HepG2 (cell line): ENCODE measurements around the gene MGLL. TPM values are rescaled to one million over a fixed set of nuclear protein-coding genes. Genes with fewer than 3 reads are reported as not detected.
A peak's percentile ranks its signal among the peaks of the same experiment; 100 is the strongest.

Experiments
- ATAC-seq: fragments of 200-7000 bp; cut with Tn5 transposase; 3 replicates; pipeline ENCODE4 v1.9.1; 2020; ENCODE audit warnings: mild to moderate bottlenecking, moderate library complexity
- BruUV-seq: library from RNA; stranded (reverse); fragments of 400-500 nt; replicated peaks from 2 replicates; lab custom pipeline; 2021; lab: Mats Ljungman, UMichigan
- CTCF ChIA-PET: fragments of 300-600 bp; formaldehyde crosslinking; extraction: SDS; loops from one replicate; lab custom pipeline; 2021; ENCODE audit warnings: low total read pairs, inconsistent platforms, low intra/inter-chr PET ratio; lab: Yijun Ruan, JAX
- POLR2A ChIA-PET: fragments of 350-600 bp; sonication (Branson Sonifier 250); formaldehyde crosslinking; loops from one replicate; lab custom pipeline; 2020; ENCODE audit warnings: antibody characterized with exemption, inconsistent platforms; lab: Yijun Ruan, JAX
- DNase-seq: peaks from one replicate; pipeline ENCODE4 v3.0.0-alpha.2; 2015; ENCODE audit warnings: low spot score
- FAIRE-seq: peaks from 3 replicates; lab custom pipeline; 2011; peaks lifted over from hg19 to GRCh38; lab: Jason Lieb, UNC
- H2AFZ ChIP-seq: one replicate; pipeline ENCODE4 v1.6.1; 2011; ENCODE audit warnings: low read length, inconsistent platforms
- H3K27ac ChIP-seq: fragments of 300-600 bp; 3 replicates; pipeline ENCODE4 v1.8.0; 2011; ENCODE audit warnings: mixed run types, mild to moderate bottlenecking, mixed read lengths, low read length, inconsistent platforms; ENCODE audit not compliant: insufficient read depth; ENCODE audit errors: extremely low read length
- H3K27me3 ChIP-seq, 2 experiments: fragments of 200-600 bp in 1 of 2; 2 replicates in 1 of 2; 3 replicates in 1 of 2; pipeline versions ENCODE4 v1.6.0 to v1.8.0; 2011; ENCODE audit warnings: low read length in 2 of 2, mild to moderate bottlenecking in 2 of 2, moderate library complexity in 2 of 2, inconsistent platforms in 1 of 2; ENCODE audit not compliant: insufficient read depth in 2 of 2, control insufficient read depth in 1 of 2
- H3K36me3 ChIP-seq, 2 experiments: fragments of 200-600 bp in 1 of 2; replicated peaks in 1 of 2; 2 replicates in 1 of 2; 3 replicates in 1 of 2; pipeline versions ENCODE4 v1.5.1 to v1.8.0; 2011; ENCODE audit warnings: low read length in 2 of 2, inconsistent platforms in 1 of 2; ENCODE audit not compliant: insufficient read depth in 2 of 2, control insufficient read depth in 1 of 2
- H3K4me1 ChIP-seq: 2 replicates; pipeline ENCODE4 v1.5.1; 2012; ENCODE audit warnings: low read length, inconsistent platforms; ENCODE audit not compliant: insufficient read depth
- H3K4me2 ChIP-seq: 2 replicates; pipeline ENCODE4 v1.6.0; 2011; ENCODE audit warnings: low read depth, low read length, inconsistent platforms
- H3K4me3 ChIP-seq, 3 experiments: fragments of 200-600 bp in 1 of 3; sonication (generic), shearing (Covaris generic) in 1 of 3; replicated peaks in 1 of 3; 2 replicates each; pipeline ENCODE4 v1.5.1; 2011 to 2016; ENCODE audit warnings: low read length in 3 of 3, inconsistent platforms in 2 of 3, low read depth in 2 of 3, mild to moderate bottlenecking in 2 of 3, control low read depth in 1 of 3, mixed read lengths in 1 of 3; ENCODE audit not compliant: insufficient read depth in 1 of 3
- H3K79me2 ChIP-seq: one replicate; pipeline ENCODE4 v1.6.1; 2011; ENCODE audit warnings: low read length, inconsistent platforms; ENCODE audit not compliant: insufficient read depth
- H3K9ac ChIP-seq: 2 replicates; pipeline ENCODE4 v1.6.0; 2011; ENCODE audit warnings: mild to moderate bottlenecking, low read depth, low read length, inconsistent platforms; ENCODE audit not compliant: insufficient read depth
- H3K9me3 ChIP-seq: 2 replicates; pipeline ENCODE4 v1.5.1; 2012; ENCODE audit warnings: mild to moderate bottlenecking, low read length
- H4K20me1 ChIP-seq: 2 replicates; pipeline ENCODE4 v1.6.0; 2011; ENCODE audit warnings: inconsistent platforms, mild to moderate bottlenecking, low read length, moderate library complexity; ENCODE audit not compliant: insufficient read depth
- GZF1 ChIP-seq: sonication (generic); formaldehyde crosslinking; IDR thresholded peaks from 2 replicates; pipeline ENCODE4 v1.5.1; 2020; ENCODE audit warnings: mild to moderate bottlenecking, missing genetic modification reagents
- HOXA5 ChIP-seq: sonication (generic); formaldehyde crosslinking; IDR thresholded peaks from 2 replicates; pipeline ENCODE4 v1.4.0; 2020; ENCODE audit warnings: missing genetic modification reagents
- MED1 ChIP-seq: sonication (generic); formaldehyde crosslinking; IDR thresholded peaks from 2 replicates; pipeline ENCODE4 v1.4.0; 2020; ENCODE audit warnings: missing genetic modification reagents
- NFIB ChIP-seq: sonication (generic); formaldehyde crosslinking; IDR thresholded peaks from 2 replicates; pipeline ENCODE4 v1.9.0; 2021; ENCODE audit warnings: missing genetic modification reagents, mild to moderate bottlenecking, borderline replicate concordance
- RBAK ChIP-seq: sonication (generic); formaldehyde crosslinking; IDR thresholded peaks from 2 replicates; pipeline ENCODE4 v1.5.1; 2020; ENCODE audit warnings: mild to moderate bottlenecking, missing genetic modification reagents
- SRF ChIP-seq: IDR thresholded peaks from 2 replicates; pipeline ENCODE4 v1.6.1; 2011; ENCODE audit warnings: mild to moderate bottlenecking, low read depth, low read length, moderate library complexity
- SRSF4 ChIP-seq: fragments of 200-400 bp; formaldehyde crosslinking; IDR thresholded peaks from one replicate; pipeline ENCODE4 v1.6.1; 2018; ENCODE audit warnings: mild to moderate bottlenecking, low read depth, low read length, moderate library complexity; ENCODE audit not compliant: poor library complexity, severe bottlenecking
- SSRP1 ChIP-seq: IDR thresholded peaks from 2 replicates; pipeline ENCODE4 v1.6.1; 2016; ENCODE audit warnings: control low read depth
- UBTF ChIP-seq: sonication (generic); formaldehyde crosslinking; IDR thresholded peaks from 2 replicates; pipeline ENCODE4 v1.4.0; 2020; ENCODE audit warnings: mild to moderate bottlenecking, missing genetic modification reagents
- ZFP91 ChIP-seq: sonication (generic); formaldehyde crosslinking; IDR thresholded peaks from 2 replicates; pipeline ENCODE4 v1.9.0; 2022; ENCODE audit warnings: missing genetic modification reagents, mild to moderate bottlenecking, borderline replicate concordance
- ZMAT5 ChIP-seq: sonication (generic); formaldehyde crosslinking; IDR thresholded peaks from 2 replicates; pipeline ENCODE4 v1.5.0; 2020; ENCODE audit warnings: mild to moderate bottlenecking, low read depth, missing genetic modification reagents, borderline replicate concordance
- ZMYM3 ChIP-seq: sonication (generic); formaldehyde crosslinking; IDR thresholded peaks from 2 replicates; pipeline ENCODE4 v1.5.1; 2020; ENCODE audit warnings: mild to moderate bottlenecking, missing genetic modification reagents
- ZNF121 ChIP-seq: sonication (generic); formaldehyde crosslinking; IDR thresholded peaks from 2 replicates; pipeline ENCODE4 v1.5.0; 2020; ENCODE audit warnings: mild to moderate bottlenecking, missing genetic modification reagents
- ZNF460 ChIP-seq: sonication (generic); formaldehyde crosslinking; IDR thresholded peaks from 2 replicates; pipeline ENCODE4 v1.5.1; 2020; ENCODE audit warnings: missing genetic modification reagents, mild to moderate bottlenecking, borderline replicate concordance
- ZNF558 ChIP-seq: sonication (generic); formaldehyde crosslinking; IDR thresholded peaks from 2 replicates; pipeline ENCODE4 v1.9.0; 2022; ENCODE audit warnings: mild to moderate bottlenecking, missing genetic modification reagents, borderline replicate concordance
- ZNF614 ChIP-seq: IDR thresholded peaks from 2 replicates; pipeline ENCODE4 v1.6.1; 2018; ENCODE audit warnings: missing biosample characterization, missing genetic modification reagents, inconsistent platforms, borderline replicate concordance
- ZNF770 ChIP-seq: sonication (generic); formaldehyde crosslinking; IDR thresholded peaks from 2 replicates; pipeline ENCODE4 v1.5.0; 2020; ENCODE audit warnings: mild to moderate bottlenecking, missing genetic modification reagents
- WGBS: methylation state at CpG from one replicate; pipeline ENCODE4 v1.1.6; 2017; ENCODE audit warnings: low lambda C conversion rate; 5-methylcytosine and 5-hydroxymethylcytosine counted together
- in situ Hi-C: cut with HindIII; loops from 2 replicates; pipeline ENCODE4 v1.10.0; 2017; ENCODE audit warnings: low pct_unique_long_range_greater_than_20kb; ENCODE audit not compliant: extremely low pct_ligation_motif_present
- intact Hi-C: fragments of 100-400 bp; cut with micrococcal nuclease; formaldehyde crosslinking; loops from one replicate; pipeline ENCODE4 v1.10.0; 2022; ENCODE audit not compliant: unreplicated experiment
- polyA plus RNA-seq, 8 experiments: library from polyadenylated mRNA; depleted of rRNA in 3 of 8; stranded (reverse) in 7 of 8; unstranded in 1 of 8; fragments of >200 nt; fragmentation: Illumina TruSeq in 4 of 8; extraction: Trizol in 4 of 8; gene quantifications; 2 replicates each; pipeline versions ENCODE4 v1.2.1 to v1.2.3, GENCODE V29; 2011 to 2016; ENCODE audit warnings: low read depth in 4 of 8, missing spikeins in 1 of 8, mixed read lengths in 1 of 8; ENCODE audit not compliant: insufficient read depth in 1 of 8
- total RNA-seq, 5 experiments: library from RNA; depleted of rRNA; stranded (reverse); fragments of >200 nt; fragmentation: Illumina TruSeq; extraction: Trizol; gene quantifications; 2 replicates each; pipeline ENCODE4 v1.2.3, GENCODE V29; 2016; ENCODE audit warnings: low read depth in 1 of 5

Gene MGLL
- total and polyA plus RNA-seq, 2 of the 13 experiments (the other 11 are each of a cell fraction or from before 2014, with no cell fraction given), result not detected

GRCh38 chr3:127673191-127674100 is 148.9 kb downstream of the MGLL start:
- no peak overlapping the region for H3K27ac ChIP-seq
- ChIA-PET POLR2A (no interaction called here), CTCF (no interaction called here)
- TF ChIP-seq SSRP1 (0 out of 2 replicates have a peak, but pooled peaks have one; percentile 43), ZMAT5 (no peak), GZF1 (CRISPR knock-in tag) (no peak), ZFP91 (CRISPR knock-in tag) (peak; percentile 38; the same call in 1 of the 2 replicates), ZNF614 (CRISPR knock-in tag) (no peak), NFIB (CRISPR knock-in tag) (no peak), HOXA5 (peak; percentile 15; the same call in 1 of the 2 replicates), ZNF770 (peak; percentile 55; the same call in 1 of the 2 replicates), MED1 (CRISPR knock-in tag) (peak; percentile 46; the same call in 1 of the 2 replicates), ZNF460 (CRISPR knock-in tag) (no peak), SRF (no peak), ZNF558 (CRISPR knock-in tag) (no peak), ZMYM3 (CRISPR knock-in tag) (no peak), SRSF4 (no peak), RBAK (no peak), UBTF (CRISPR knock-in tag) (peak; percentile 31; the same call in 1 of the 2 replicates), ZNF121 (0 out of 2 replicates have a peak, but pooled peaks have one; percentile 19)

More at GRCh38 chr3:127673191-127674100, 148.9 kb downstream of the MGLL start:
- in situ Hi-C loops, result no loop called here
- H3K4me3 ChIP-seq, result peak overlapping the region; percentile 69 to 78 (median 78)
- H3K27me3 ChIP-seq, result peaks cover 0 to 4% of the 10 kb centered on the region in 2 experiments; a peak in 1 of 5 replicates
- BruUV-seq, result no TSS peak
- WGBS, result 27% methylated on average over 15 of the region's 51 CpGs
- FAIRE-seq, result no peak
- no peaks in the 10 kb centered on the region for H3K9me3 ChIP-seq
- peaks cover 19% of the 10 kb centered on the region for H3K4me1 ChIP-seq
- peak overlapping the region; percentile 76 for H3K4me2 ChIP-seq
- ATAC-seq, result peak; percentile 65
- DNase-seq, result no peak
- intact Hi-C loops, result no loop called here
- no peaks in the 10 kb centered on the region for H4K20me1 ChIP-seq
- no peak overlapping the region for H2AFZ ChIP-seq
- peak overlapping the region; percentile 48; the same call in 1 of the 2 replicates for H3K9ac ChIP-seq
- H3K79me2 ChIP-seq, result no peaks in the 10 kb centered on the region
- no peaks in the 10 kb centered on the region for H3K36me3 ChIP-seq
